ENCODE results near the gene SAP30BP.

The SAP30BP gene

DNA sequence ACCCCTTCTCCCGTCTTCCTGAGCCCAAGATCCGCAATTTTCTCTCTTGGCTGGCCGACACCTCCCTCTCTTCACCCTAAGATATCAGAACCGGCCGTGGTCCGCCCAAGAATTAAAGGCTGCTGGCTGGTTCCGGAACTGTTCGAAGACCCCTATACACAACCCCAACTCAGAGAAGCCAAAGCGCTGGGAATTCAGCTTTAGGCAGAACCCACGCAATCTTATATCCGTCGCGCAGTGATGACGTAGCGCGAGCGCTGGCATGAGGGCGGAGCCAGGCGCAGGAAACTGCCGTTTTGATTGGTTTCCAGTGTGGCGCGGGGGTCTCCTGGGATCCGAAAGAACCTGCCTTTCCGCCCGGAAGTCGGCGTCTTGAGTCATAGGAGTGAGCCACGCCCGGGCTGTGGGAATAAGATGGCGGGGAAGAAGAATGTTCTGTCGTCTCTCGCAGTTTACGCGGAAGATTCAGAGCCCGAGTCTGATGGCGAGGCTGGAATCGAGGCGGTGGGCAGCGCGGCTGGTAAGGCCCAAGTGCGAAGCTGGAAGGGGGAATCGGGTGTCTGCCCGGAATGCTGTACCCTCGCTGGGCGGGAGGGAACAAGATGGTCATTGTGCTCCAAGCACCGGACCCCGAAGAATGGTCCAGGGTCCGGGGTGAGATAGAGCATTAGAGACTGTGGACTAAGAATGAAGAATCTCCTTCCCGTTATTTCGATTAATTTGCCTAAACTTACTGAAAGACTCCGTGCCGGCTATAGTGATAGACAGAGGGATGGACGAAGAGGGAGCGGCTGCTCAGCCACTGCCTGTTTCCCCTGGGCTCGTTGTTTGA lies at the start of gene SAP30BP, which contains the start of gene RECQL5:
TSS of gene SAP30BP (plus strand) at position 380 of the 832 bp plus-strand sequence. CDS start at position 415, 35 bp downstream.
TSS of gene RECQL5 (minus strand) at position 196 of the 832 bp plus-strand sequence. CDS start 597 bp downstream, outside the sequence.
- TF ChIP-seq YY1 (IDR thresholded peaks at IDR 0.05; ENCODE audit: low read depth), result peak; percentile 97
- TF ChIP-seq EP300 (IDR thresholded peaks at IDR 0.05; ENCODE audit: borderline replicate concordance), result peak; percentile 24; the same call in 1 of the 2 replicates
- peak; percentile 81 for TF ChIP-seq TCF12 (IDR thresholded peaks at IDR 0.05; ENCODE audit: low read depth)
- peak; percentile 68; the same call in 1 of the 2 replicates for TF ChIP-seq TEAD4 (IDR thresholded peaks at IDR 0.05)
- peak; percentile 44; the same call in 1 of the 2 replicates for TF ChIP-seq ZBTB7A (IDR thresholded peaks at IDR 0.05; ENCODE audit: low read depth)
- peak; percentile 99 for TF ChIP-seq CREB1 (IDR thresholded peaks at IDR 0.05; ENCODE audit: low read depth)
- TF ChIP-seq EGR1 (IDR thresholded peaks at IDR 0.05), result peak; percentile 46; the same call in 1 of the 2 replicates
- TF ChIP-seq REST (IDR thresholded peaks at IDR 0.05; ENCODE audit: low read depth), result no peak
- TF ChIP-seq CEBPB (IDR thresholded peaks at IDR 0.05), result 0 out of 2 replicates have a peak, but pooled peaks have one; percentile 2
- TF ChIP-seq, protein P1, sequence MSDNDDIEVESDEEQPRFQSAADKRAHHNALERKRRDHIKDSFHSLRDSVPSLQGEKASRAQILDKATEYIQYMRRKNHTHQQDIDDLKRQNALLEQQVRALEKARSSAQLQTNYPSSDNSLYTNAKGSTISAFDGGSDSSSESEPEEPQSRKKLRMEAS (IDR thresholded peaks at IDR 0.05), result peak; percentile 83
- 0 out of 2 replicates have a peak, but pooled peaks have one; percentile 47 for TF ChIP-seq FOXM1 (IDR thresholded peaks at IDR 0.05; ENCODE audit: borderline replicate concordance, low read depth)
- peak; percentile 31; the same call in 1 of the 2 replicates for TF ChIP-seq NFIC (IDR thresholded peaks at IDR 0.05)
- TF ChIP-seq RAD21 (IDR thresholded peaks at IDR 0.05; ENCODE audit: low read depth), result no peak
- peak; percentile 87 for TF ChIP-seq TAF1 (IDR thresholded peaks at IDR 0.05; ENCODE audit: low read depth)
- TF ChIP-seq, protein P2, sequence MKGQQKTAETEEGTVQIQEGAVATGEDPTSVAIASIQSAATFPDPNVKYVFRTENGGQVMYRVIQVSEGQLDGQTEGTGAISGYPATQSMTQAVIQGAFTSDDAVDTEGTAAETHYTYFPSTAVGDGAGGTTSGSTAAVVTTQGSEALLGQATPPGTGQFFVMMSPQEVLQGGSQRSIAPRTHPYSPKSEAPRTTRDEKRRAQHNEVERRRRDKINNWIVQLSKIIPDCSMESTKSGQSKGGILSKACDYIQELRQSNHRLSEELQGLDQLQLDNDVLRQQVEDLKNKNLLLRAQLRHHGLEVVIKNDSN (IDR thresholded peaks at IDR 0.05), result no peak; the same call in 1 of the 2 replicates

GRCh38 chr17:75617675-75618074 lies 49.5 kb upstream of the SAP30BP start:
- no peak for TF ChIP-seq CREB1 (IDR thresholded peaks at IDR 0.05; ENCODE audit: low read depth)
- TF ChIP-seq, protein P2 (IDR thresholded peaks at IDR 0.05), result no peak

DNA sequence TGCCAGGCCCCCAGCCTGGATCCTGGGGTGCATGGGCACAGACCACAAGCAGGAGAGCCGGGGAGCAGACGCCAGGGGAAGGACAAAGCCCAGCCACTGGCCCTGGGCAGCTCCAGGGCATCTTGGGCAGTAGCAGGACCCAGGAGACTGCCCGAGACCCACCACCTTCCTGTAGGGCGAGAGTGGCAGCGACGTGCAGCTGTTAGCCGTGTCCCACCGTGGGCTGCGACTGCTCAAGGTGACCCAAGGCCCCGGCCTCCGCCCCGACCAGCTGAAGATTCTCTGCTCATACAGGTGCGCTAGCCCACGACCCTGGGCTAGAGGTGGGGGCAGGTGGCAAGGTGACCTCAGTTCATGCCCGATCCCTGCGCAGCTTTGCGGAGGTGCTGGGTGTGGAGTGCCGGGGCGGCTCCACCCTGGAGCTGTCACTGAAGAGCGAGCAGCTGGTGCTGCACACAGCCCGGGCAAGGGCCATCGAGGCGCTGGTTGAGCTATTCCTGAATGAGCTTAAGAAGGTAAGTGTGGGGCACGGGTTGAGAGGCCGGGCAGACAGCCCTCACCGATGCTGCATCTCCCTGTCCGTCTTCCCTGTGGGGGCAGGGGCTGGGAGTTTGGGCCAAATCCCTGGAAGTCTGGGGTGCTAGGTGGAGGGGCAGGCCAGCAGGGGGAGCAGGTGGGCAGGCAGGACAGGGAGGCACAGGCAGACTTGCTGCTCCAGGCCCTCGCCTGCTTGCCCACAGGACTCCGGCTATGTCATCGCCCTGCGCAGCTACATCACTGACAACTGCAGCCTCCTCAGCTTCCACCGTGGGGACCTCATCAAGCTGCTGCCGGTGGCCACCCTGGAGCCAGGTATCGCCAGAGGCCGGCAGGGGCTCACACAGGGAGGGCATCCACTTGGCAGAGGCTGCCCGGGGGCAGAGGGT lies 47.4 kb upstream of the SAP30BP start:
- TF ChIP-seq TCF12 (IDR thresholded peaks at IDR 0.05; ENCODE audit: low read depth) (no peak), RAD21 (IDR thresholded peaks at IDR 0.05; ENCODE audit: low read depth) (peak; percentile 51)

DNA sequence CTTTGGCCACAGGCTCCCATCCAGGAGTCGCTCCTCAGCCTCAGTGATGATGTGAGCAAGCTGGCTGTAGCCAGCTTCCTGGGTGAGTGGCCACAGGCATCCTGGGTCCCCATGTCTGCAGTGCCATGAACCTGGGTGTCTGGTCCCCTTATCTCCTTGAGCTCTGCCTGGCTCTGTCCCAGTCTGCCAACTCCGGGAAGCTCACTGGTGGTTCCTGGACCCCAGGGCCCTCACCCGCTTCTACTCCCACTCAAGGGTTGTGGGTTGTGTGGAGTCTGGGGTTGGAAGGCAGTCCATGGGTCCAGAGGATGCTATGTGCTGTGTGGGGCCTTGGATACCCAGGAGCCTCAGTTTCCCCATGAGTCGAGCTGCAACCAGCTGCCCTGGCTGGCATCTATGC lies 45.6 kb upstream of the SAP30BP start:
- no peak for TF ChIP-seq NFIC (IDR thresholded peaks at IDR 0.05)
- no peak for TF ChIP-seq EP300 (IDR thresholded peaks at IDR 0.05; ENCODE audit: borderline replicate concordance)
- TF ChIP-seq ZBTB7A (IDR thresholded peaks at IDR 0.05; ENCODE audit: low read depth), result no peak
- no peak for TF ChIP-seq CEBPB (IDR thresholded peaks at IDR 0.05)
- TF ChIP-seq, protein P2 (IDR thresholded peaks at IDR 0.05), result no peak
- no peak for TF ChIP-seq EGR1 (IDR thresholded peaks at IDR 0.05)
- TF ChIP-seq TAF1 (IDR thresholded peaks at IDR 0.05; ENCODE audit: low read depth), result no peak
- no peak for TF ChIP-seq TCF12 (IDR thresholded peaks at IDR 0.05; ENCODE audit: low read depth)
- TF ChIP-seq REST (IDR thresholded peaks at IDR 0.05; ENCODE audit: low read depth), result no peak
- no peak for TF ChIP-seq FOXM1 (IDR thresholded peaks at IDR 0.05; ENCODE audit: borderline replicate concordance, low read depth)
- TF ChIP-seq RAD21 (IDR thresholded peaks at IDR 0.05; ENCODE audit: low read depth), result no peak
- no peak for TF ChIP-seq TEAD4 (IDR thresholded peaks at IDR 0.05)
- no peak for TF ChIP-seq YY1 (IDR thresholded peaks at IDR 0.05; ENCODE audit: low read depth)
- TF ChIP-seq CREB1 (IDR thresholded peaks at IDR 0.05; ENCODE audit: low read depth), result no peak
- TF ChIP-seq, protein P1 (IDR thresholded peaks at IDR 0.05), result no peak
